Measurements from ENCODE around the gene TEAD1. TPM values are rescaled to one million over a fixed set of nuclear protein-coding genes. Genes with fewer than 3 reads are reported as not detected.

TEAD1 gene
- total and polyA plus RNA-seq, 7 experiments from 2014 or later, result 0.02 to 0.22 (median 0.07) TPM; not detected in 4

GRCh38 chr11:12950670-12951069, 276.4 kb downstream of the TEAD1 start:
- ATAC-seq (no peak), DNase-seq (no peak)
- Histone ChIP-seq H3K27ac (ENCODE audit: low read depth, low read length) (no peak overlapping the region), H3K27me3 (ENCODE audit: control insufficient read depth in 2 of 2, insufficient read depth in 2 of 2, low read length in 2 of 2) (peaks cover 0 to 9% of the 10 kb centered on the region in 2 donors), H3K9me3 (ENCODE audit: control insufficient read depth in 2 of 3, low read length in 3 of 3) (no peaks in the 10 kb centered on the region), H3K36me3 (ENCODE audit: control insufficient read depth in 2 of 3, insufficient read depth in 3 of 3, low read length in 3 of 3) (no peaks in the 10 kb centered on the region), H3K4me1 (ENCODE audit: control insufficient read depth in 2 of 2, insufficient read depth in 2 of 2, low read length in 2 of 2) (no peaks in the 10 kb centered on the region), H3K4me3 (ENCODE audit: low read length) (no peak overlapping the region)
- H3K36me3 Mint-ChIP-seq, result peaks cover 0 to 6% (median 0%) of the 10 kb centered on the region in 5 donors
- intact Hi-C loops (cut with micrococcal nuclease), result no loop called here
- CTCF ChIA-PET, result no interaction called here
- H3K4me3 Mint-ChIP-seq, result no peak overlapping the region
- no peaks in the 10 kb centered on the region for H3K4me1 Mint-ChIP-seq
- H3K27me3 Mint-ChIP-seq, result peaks cover 16 to 56% (median 46%) of the 10 kb centered on the region in 5 donors
- POLR2A ChIA-PET, result no interaction called here
- H3K9me3 Mint-ChIP-seq, result peaks cover 0 to 34% (median 9%) of the 10 kb centered on the region in 11 donors
- H3K27ac Mint-ChIP-seq, result no peak overlapping the region

GRCh38 chr11:12951376-12951775, 277.2 kb downstream of the TEAD1 start:
- H3K27ac Mint-ChIP-seq, result no peak overlapping the region
- H3K4me1 Mint-ChIP-seq, result no peaks in the 10 kb centered on the region
- Histone ChIP-seq H3K36me3 (ENCODE audit: control insufficient read depth in 2 of 3, insufficient read depth in 3 of 3, low read length in 3 of 3) (no peaks in the 10 kb centered on the region), H3K27ac (ENCODE audit: low read depth, low read length) (no peak overlapping the region), H3K4me1 (ENCODE audit: control insufficient read depth in 2 of 2, insufficient read depth in 2 of 2, low read length in 2 of 2) (no peaks in the 10 kb centered on the region), H3K4me3 (ENCODE audit: low read length) (no peak overlapping the region), H3K9me3 (ENCODE audit: control insufficient read depth in 2 of 3, low read length in 3 of 3) (no peaks in the 10 kb centered on the region), H3K27me3 (ENCODE audit: control insufficient read depth in 2 of 2, insufficient read depth in 2 of 2, low read length in 2 of 2) (peaks cover 0 to 9% of the 10 kb centered on the region in 2 donors)
- peaks cover 0 to 34% (median 9%) of the 10 kb centered on the region in 11 donors for H3K9me3 Mint-ChIP-seq
- DNase-seq, result no peak
- POLR2A ChIA-PET, result no interaction called here
- CTCF ChIA-PET, result no interaction called here
- H3K36me3 Mint-ChIP-seq, result peaks cover 0 to 6% (median 0%) of the 10 kb centered on the region in 5 donors
- peaks cover 16 to 59% (median 46%) of the 10 kb centered on the region in 5 donors for H3K27me3 Mint-ChIP-seq
- intact Hi-C loops (cut with micrococcal nuclease), result no loop called here
- H3K4me3 Mint-ChIP-seq, result no peak overlapping the region
- ATAC-seq, result no peak

GRCh38 chr11:12952094-12952493, 277.9 kb downstream of the TEAD1 start:
- intact Hi-C loops (cut with micrococcal nuclease), result no loop called here
- H3K27ac ChIP-seq (ENCODE audit: low read depth, low read length), result no peak overlapping the region
- no peaks in the 10 kb centered on the region for H3K4me1 ChIP-seq (ENCODE audit: control insufficient read depth in 2 of 2, insufficient read depth in 2 of 2, low read length in 2 of 2)
- ATAC-seq (no peak), DNase-seq (no peak)
- CTCF ChIA-PET, result no interaction called here
- H3K27me3 ChIP-seq (ENCODE audit: control insufficient read depth in 2 of 2, insufficient read depth in 2 of 2, low read length in 2 of 2), result peaks cover 0 to 5% of the 10 kb centered on the region in 2 donors
- POLR2A ChIA-PET, result no interaction called here
- Mint-ChIP-seq H3K4me1 (no peaks in the 10 kb centered on the region), H3K27me3 (peaks cover 17 to 59% (median 46%) of the 10 kb centered on the region in 5 donors), H3K27ac (no peak overlapping the region), H3K36me3 (peaks cover 0 to 6% (median 0%) of the 10 kb centered on the region in 5 donors), H3K9me3 (peaks cover 0 to 27% (median 9%) of the 10 kb centered on the region in 11 donors), H3K4me3 (no peak overlapping the region)
- H3K9me3 ChIP-seq (ENCODE audit: control insufficient read depth in 2 of 3, low read length in 3 of 3), result no peaks in the 10 kb centered on the region
- no peaks in the 10 kb centered on the region for H3K36me3 ChIP-seq (ENCODE audit: control insufficient read depth in 2 of 3, insufficient read depth in 3 of 3, low read length in 3 of 3)
- H3K4me3 ChIP-seq (ENCODE audit: low read length), result no peak overlapping the region

- Mint-ChIP-seq H3K27me3 (peaks cover 21 to 32% (median 27%) of the 10 kb centered on the region in 5 donors), H3K36me3 (no peaks in the 10 kb centered on the region)
- no peak for ATAC-seq
These were observed 284.8 kb downstream of the TEAD1 start for GRCh38 chr11:12958986-12959385.

GRCh38 chr11:12961615-12962014, 287.4 kb downstream of the TEAD1 start:
- Histone ChIP-seq H3K9me3 (ENCODE audit: control insufficient read depth in 2 of 3, low read length in 3 of 3) (no peaks in the 10 kb centered on the region), H3K27ac (ENCODE audit: low read depth, low read length) (no peak overlapping the region), H3K4me3 (ENCODE audit: low read length) (no peak overlapping the region), H3K4me1 (ENCODE audit: control insufficient read depth in 2 of 2, insufficient read depth in 2 of 2, low read length in 2 of 2) (no peaks in the 10 kb centered on the region), H3K27me3 (ENCODE audit: control insufficient read depth in 2 of 2, insufficient read depth in 2 of 2, low read length in 2 of 2) (no peaks in the 10 kb centered on the region), H3K36me3 (ENCODE audit: control insufficient read depth in 2 of 3, insufficient read depth in 3 of 3, low read length in 3 of 3) (no peaks in the 10 kb centered on the region)
- no peak overlapping the region for H3K4me3 Mint-ChIP-seq
- ChIA-PET POLR2A (no interaction called here), CTCF (interaction anchor here (0.6 to 0.7 kb wide), 3 partner anchors 11 to 388 kb away, joined by 3 to 8 read pairs (median 4); no protein-coding TSS in a partner anchor)
- H3K4me1 Mint-ChIP-seq, result no peaks in the 10 kb centered on the region
- DNase-seq (no peak), ATAC-seq (no peak)
- no peaks in the 10 kb centered on the region for H3K36me3 Mint-ChIP-seq
- intact Hi-C loops (cut with micrococcal nuclease), result no loop called here
- peaks cover 25 to 37% (median 29%) of the 10 kb centered on the region in 5 donors for H3K27me3 Mint-ChIP-seq
- no peak overlapping the region for H3K27ac Mint-ChIP-seq
- no peaks in the 10 kb centered on the region for H3K9me3 Mint-ChIP-seq

More at GRCh38 chr11:12958986-12959385, 284.8 kb downstream of the TEAD1 start:
- DNase-seq, result no peak
- intact Hi-C loops (cut with micrococcal nuclease), result no loop called here
- Mint-ChIP-seq H3K27ac (no peak overlapping the region), H3K9me3 (peaks cover 0 to 3% (median 0%) of the 10 kb centered on the region in 11 donors), H3K4me3 (no peak overlapping the region), H3K4me1 (no peaks in the 10 kb centered on the region)
- H3K4me1 ChIP-seq (ENCODE audit: control insufficient read depth in 2 of 2, insufficient read depth in 2 of 2, low read length in 2 of 2), result no peaks in the 10 kb centered on the region
- POLR2A ChIA-PET, result no interaction called here
- H3K4me3 ChIP-seq (ENCODE audit: low read length), result no peak overlapping the region
- no peaks in the 10 kb centered on the region for H3K36me3 ChIP-seq (ENCODE audit: control insufficient read depth in 2 of 3, insufficient read depth in 3 of 3, low read length in 3 of 3)
- CTCF ChIA-PET, result no interaction called here
- no peaks in the 10 kb centered on the region for H3K9me3 ChIP-seq (ENCODE audit: control insufficient read depth in 2 of 3, low read length in 3 of 3)
- H3K27me3 ChIP-seq (ENCODE audit: control insufficient read depth in 2 of 2, insufficient read depth in 2 of 2, low read length in 2 of 2), result no peaks in the 10 kb centered on the region
- no peak overlapping the region for H3K27ac ChIP-seq (ENCODE audit: low read depth, low read length)

DNA sequence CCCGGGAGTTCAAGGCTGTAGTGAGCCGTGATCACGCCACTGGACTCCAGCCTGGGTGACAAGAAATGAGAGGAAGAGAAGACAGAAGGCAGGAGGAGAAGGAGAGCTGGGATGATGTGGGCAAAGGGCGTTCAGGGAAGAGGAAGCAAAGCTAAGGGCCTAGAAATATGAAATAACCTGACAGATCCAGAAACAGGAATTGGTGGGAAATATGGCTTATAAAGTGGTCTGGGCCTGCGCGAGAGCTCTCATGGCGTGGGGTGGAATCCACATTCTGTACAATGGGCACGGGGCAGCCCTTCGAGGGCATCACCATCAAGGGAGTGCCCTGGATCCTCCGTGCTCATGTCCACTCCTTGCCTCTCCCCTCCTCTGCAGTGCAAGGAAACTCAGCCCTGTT, 288.1 kb downstream of the TEAD1 start:
- Histone ChIP-seq H3K27ac (ENCODE audit: low read depth, low read length) (no peak overlapping the region), H3K9me3 (ENCODE audit: control insufficient read depth in 2 of 3, low read length in 3 of 3) (no peaks in the 10 kb centered on the region), H3K4me1 (ENCODE audit: control insufficient read depth in 2 of 2, insufficient read depth in 2 of 2, low read length in 2 of 2) (no peaks in the 10 kb centered on the region), H3K27me3 (ENCODE audit: control insufficient read depth in 2 of 2, insufficient read depth in 2 of 2, low read length in 2 of 2) (no peaks in the 10 kb centered on the region), H3K36me3 (ENCODE audit: control insufficient read depth in 2 of 3, insufficient read depth in 3 of 3, low read length in 3 of 3) (no peaks in the 10 kb centered on the region), H3K4me3 (ENCODE audit: low read length) (no peak overlapping the region)
- H3K27ac Mint-ChIP-seq, result no peak overlapping the region
- intact Hi-C loops (cut with micrococcal nuclease), result no loop called here
- ATAC-seq (no peak), DNase-seq (no peak)
- H3K4me1 Mint-ChIP-seq, result no peaks in the 10 kb centered on the region
- ChIA-PET CTCF (interaction anchor here (0.6 kb wide), 1 partner anchor 377 kb away, joined by 3 read pairs; no protein-coding TSS in a partner anchor), POLR2A (no interaction called here)
- H3K9me3 Mint-ChIP-seq, result no peaks in the 10 kb centered on the region
- peaks cover 26 to 37% (median 29%) of the 10 kb centered on the region in 5 donors for H3K27me3 Mint-ChIP-seq
- no peaks in the 10 kb centered on the region for H3K36me3 Mint-ChIP-seq
- no peak overlapping the region for H3K4me3 Mint-ChIP-seq

DNA sequence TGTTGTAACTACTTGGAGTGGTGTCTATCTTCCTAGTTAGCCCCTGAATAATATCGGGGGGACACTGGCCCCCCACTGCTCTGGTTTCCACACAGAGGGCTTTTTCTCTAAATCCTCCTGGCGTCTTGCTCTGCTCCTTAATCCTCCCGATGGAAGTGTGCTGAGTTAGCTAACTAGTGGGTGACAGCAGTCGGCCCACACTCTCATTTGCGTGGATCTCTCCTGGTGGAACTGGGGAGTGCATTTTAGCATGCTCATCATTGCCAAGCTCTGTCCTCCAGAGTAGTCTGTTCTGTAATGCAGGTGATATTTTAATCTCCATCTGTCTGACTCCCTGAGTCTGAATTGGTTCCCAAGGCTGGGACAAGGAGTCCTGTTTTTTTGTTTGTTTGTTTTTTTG, 288.8 kb downstream of the TEAD1 start:
- Histone ChIP-seq H3K4me3 (ENCODE audit: low read length) (no peak overlapping the region), H3K27ac (ENCODE audit: low read depth, low read length) (no peak overlapping the region), H3K9me3 (ENCODE audit: control insufficient read depth in 2 of 3, low read length in 3 of 3) (no peaks in the 10 kb centered on the region), H3K4me1 (ENCODE audit: control insufficient read depth in 2 of 2, insufficient read depth in 2 of 2, low read length in 2 of 2) (no peaks in the 10 kb centered on the region), H3K27me3 (ENCODE audit: control insufficient read depth in 2 of 2, insufficient read depth in 2 of 2, low read length in 2 of 2) (no peaks in the 10 kb centered on the region), H3K36me3 (ENCODE audit: control insufficient read depth in 2 of 3, insufficient read depth in 3 of 3, low read length in 3 of 3) (no peaks in the 10 kb centered on the region)
- no peaks in the 10 kb centered on the region for H3K9me3 Mint-ChIP-seq
- intact Hi-C loops (cut with micrococcal nuclease), result no loop called here
- ChIA-PET POLR2A (no interaction called here), CTCF (interaction anchor here (1.5 kb wide), 1 partner anchor 372 kb away, joined by 5 read pairs; no protein-coding TSS in a partner anchor)
- H3K4me3 Mint-ChIP-seq, result no peak overlapping the region
- ATAC-seq (no peak), DNase-seq (no peak)
- no peaks in the 10 kb centered on the region for H3K4me1 Mint-ChIP-seq
- no peaks in the 10 kb centered on the region for H3K36me3 Mint-ChIP-seq
- no peak overlapping the region for H3K27ac Mint-ChIP-seq
- H3K27me3 Mint-ChIP-seq, result peaks cover 23 to 37% (median 31%) of the 10 kb centered on the region in 5 donors

All from naive thymus-derived CD4-positive, alpha-beta T cell (primary cell).